Measurements from ENCODE around the gene TSPAN13. TPM values are rescaled to one million over a fixed set of nuclear protein-coding genes. Genes with fewer than 3 reads are reported as not detected.

TSPAN13 gene
- total RNA-seq, 1 experiment from 2014 or later, result 32.7 TPM

GRCh38 chr7:16833373-16833772, 79.8 kb downstream of the TSPAN13 start:
- Mint-ChIP-seq H3K9me3 (peaks cover 13% of the 10 kb centered on the region), H3K27ac (no peak overlapping the region), H3K4me1 (no peaks in the 10 kb centered on the region), H3K4me3 (no peak overlapping the region), H3K27me3 (ENCODE audit: low read depth) (no peaks in the 10 kb centered on the region), H3K36me3 (no peaks in the 10 kb centered on the region)
- ATAC-seq (no peak), DNase-seq (ENCODE audit: low spot score) (no peak)
- no peak for TF ChIP-seq IRF2 (CRISPR knock-in tag; IDR thresholded peaks at IDR 0.05; ENCODE audit: borderline replicate concordance, low read depth)
- no peak for TF ChIP-seq KAT7 (CRISPR knock-in tag; IDR thresholded peaks at IDR 0.05; ENCODE audit: borderline replicate concordance)
- TF ChIP-seq ZNF232 (CRISPR knock-in tag; IDR thresholded peaks at IDR 0.05), result no peak
- no peak for TF ChIP-seq FOXP4 (CRISPR knock-in tag; IDR thresholded peaks at IDR 0.05)
- TF ChIP-seq USF2 (CRISPR knock-in tag; IDR thresholded peaks at IDR 0.05), result no peak
- TF ChIP-seq RELA (CRISPR knock-in tag; IDR thresholded peaks at IDR 0.05; ENCODE audit: borderline replicate concordance), result no peak
- TF ChIP-seq ZNF121 (CRISPR knock-in tag; IDR thresholded peaks at IDR 0.05), result no peak
- TF ChIP-seq NFE2L1 (CRISPR knock-in tag; IDR thresholded peaks at IDR 0.05), result no peak
- no peak for TF ChIP-seq SMAD3 (CRISPR knock-in tag; IDR thresholded peaks at IDR 0.05; ENCODE audit: borderline replicate concordance)
- TF ChIP-seq FOXK1 (CRISPR knock-in tag; IDR thresholded peaks at IDR 0.05), result no peak
- no peak for TF ChIP-seq E2F1 (CRISPR knock-in tag; IDR thresholded peaks at IDR 0.05)
- TF ChIP-seq ZNF219 (CRISPR knock-in tag; IDR thresholded peaks at IDR 0.05; ENCODE audit: borderline replicate concordance), result no peak
- TF ChIP-seq NFYB (CRISPR knock-in tag; conservative IDR thresholded peaks at IDR 0.05; ENCODE audit: low read depth), result no peak
- no peak for TF ChIP-seq E2F5 (CRISPR knock-in tag; IDR thresholded peaks at IDR 0.05)
- no peak for TF ChIP-seq NR1H2 (CRISPR knock-in tag; IDR thresholded peaks at IDR 0.05)
- TF ChIP-seq ERG (CRISPR knock-in tag; IDR thresholded peaks at IDR 0.05), result no peak
- no peak for TF ChIP-seq SOX15 (CRISPR knock-in tag; IDR thresholded peaks at IDR 0.05)
- TF ChIP-seq SMAD4 (CRISPR knock-in tag; IDR thresholded peaks at IDR 0.05), result no peak
- no peak for TF ChIP-seq ZNF317 (CRISPR knock-in tag; IDR thresholded peaks at IDR 0.05; ENCODE audit: borderline replicate concordance, low read depth)
- TF ChIP-seq MXD4 (CRISPR knock-in tag; IDR thresholded peaks at IDR 0.05; ENCODE audit: borderline replicate concordance), result no peak
- ChIA-PET CTCF (no interaction called here), POLR2A (no interaction called here)

Other genes starting within 250 kb of the TSPAN13 start
- not detected in 3 replicates for gene LRRC72, start 226.9 kb upstream of the TSPAN13 start, total RNA-seq (2021)
- gene ANKMY2, start 108.0 kb upstream of the TSPAN13 start, total RNA-seq (2021), result 12.0 to 13.6 TPM (median 13.0 TPM) in 3 replicates
- 100.0 to 105 TPM (median 104 TPM) in 3 replicates for gene BZW2, start 107.6 kb upstream of the TSPAN13 start, total RNA-seq (2021)
- gene AGR2, start 51.2 kb downstream of the TSPAN13 start, total RNA-seq (2021), result 0.32 to 1.6 TPM (median 1.4 TPM) in 3 replicates
- not detected in 3 replicates for gene AGR3, start 128.2 kb downstream of the TSPAN13 start, total RNA-seq (2021)

Data from WTC11 (cell line).